HG03558 (cell line): ENCODE data around the gene HBB.

Source experiments
- ATAC-seq: cut with Tn5 transposase; IDR thresholded peaks from one replicate; pipeline ENCODE4 v1.9.1; 2021; ENCODE audit warnings: moderate number of reproducible peaks; ENCODE audit not compliant: unreplicated experiment; ENCODE audit errors: extremely low read depth

HBB gene

GRCh38 chr11:5229796-5230195 is 2.9 kb upstream of the HBB start:
- no peak for ATAC-seq

DNA sequence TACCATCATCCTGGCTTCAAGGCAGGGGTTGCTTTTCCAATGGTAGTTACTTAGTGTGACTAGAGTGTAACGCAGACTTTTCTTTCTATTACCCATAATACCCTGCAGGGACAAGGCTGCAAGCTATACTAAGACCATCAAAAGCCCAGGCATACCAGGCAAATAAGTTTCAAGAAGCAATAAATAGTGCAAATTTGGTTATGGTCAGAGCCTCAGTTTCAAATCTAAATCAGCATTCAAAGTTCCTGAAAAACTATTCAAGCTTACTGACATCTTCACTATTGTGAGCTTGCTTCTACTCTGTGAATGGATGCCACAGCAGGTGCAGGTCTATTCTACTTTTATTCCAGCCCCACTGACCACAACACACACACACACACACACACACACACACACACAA is 2.5 kb upstream of the HBB start:
- no peak for ATAC-seq

GRCh38 chr11:5228124-5228523 is 1.3 kb upstream of the HBB start:
- no peak for ATAC-seq

DNA sequence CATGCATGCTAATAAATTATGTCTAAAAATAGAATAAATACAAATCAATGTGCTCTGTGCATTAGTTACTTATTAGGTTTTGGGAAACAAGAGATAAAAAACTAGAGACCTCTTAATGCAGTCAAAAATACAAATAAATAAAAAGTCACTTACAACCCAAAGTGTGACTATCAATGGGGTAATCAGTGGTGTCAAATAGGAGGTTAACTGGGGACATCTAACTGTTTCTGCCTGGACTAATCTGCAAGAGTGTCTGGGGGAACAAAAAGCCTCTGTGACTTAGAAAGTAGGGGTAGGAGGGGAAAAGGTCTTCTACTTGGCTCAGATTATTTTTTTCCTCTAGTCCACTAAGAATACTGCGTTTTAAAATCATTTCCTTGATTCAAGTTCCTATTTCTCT is 810 bp upstream of the HBB start:
- no peak for ATAC-seq

DNA sequence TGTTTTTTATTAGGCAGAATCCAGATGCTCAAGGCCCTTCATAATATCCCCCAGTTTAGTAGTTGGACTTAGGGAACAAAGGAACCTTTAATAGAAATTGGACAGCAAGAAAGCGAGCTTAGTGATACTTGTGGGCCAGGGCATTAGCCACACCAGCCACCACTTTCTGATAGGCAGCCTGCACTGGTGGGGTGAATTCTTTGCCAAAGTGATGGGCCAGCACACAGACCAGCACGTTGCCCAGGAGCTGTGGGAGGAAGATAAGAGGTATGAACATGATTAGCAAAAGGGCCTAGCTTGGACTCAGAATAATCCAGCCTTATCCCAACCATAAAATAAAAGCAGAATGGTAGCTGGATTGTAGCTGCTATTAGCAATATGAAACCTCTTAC is 1.4 kb downstream of the HBB start:
- ATAC-seq: no peak

DNA sequence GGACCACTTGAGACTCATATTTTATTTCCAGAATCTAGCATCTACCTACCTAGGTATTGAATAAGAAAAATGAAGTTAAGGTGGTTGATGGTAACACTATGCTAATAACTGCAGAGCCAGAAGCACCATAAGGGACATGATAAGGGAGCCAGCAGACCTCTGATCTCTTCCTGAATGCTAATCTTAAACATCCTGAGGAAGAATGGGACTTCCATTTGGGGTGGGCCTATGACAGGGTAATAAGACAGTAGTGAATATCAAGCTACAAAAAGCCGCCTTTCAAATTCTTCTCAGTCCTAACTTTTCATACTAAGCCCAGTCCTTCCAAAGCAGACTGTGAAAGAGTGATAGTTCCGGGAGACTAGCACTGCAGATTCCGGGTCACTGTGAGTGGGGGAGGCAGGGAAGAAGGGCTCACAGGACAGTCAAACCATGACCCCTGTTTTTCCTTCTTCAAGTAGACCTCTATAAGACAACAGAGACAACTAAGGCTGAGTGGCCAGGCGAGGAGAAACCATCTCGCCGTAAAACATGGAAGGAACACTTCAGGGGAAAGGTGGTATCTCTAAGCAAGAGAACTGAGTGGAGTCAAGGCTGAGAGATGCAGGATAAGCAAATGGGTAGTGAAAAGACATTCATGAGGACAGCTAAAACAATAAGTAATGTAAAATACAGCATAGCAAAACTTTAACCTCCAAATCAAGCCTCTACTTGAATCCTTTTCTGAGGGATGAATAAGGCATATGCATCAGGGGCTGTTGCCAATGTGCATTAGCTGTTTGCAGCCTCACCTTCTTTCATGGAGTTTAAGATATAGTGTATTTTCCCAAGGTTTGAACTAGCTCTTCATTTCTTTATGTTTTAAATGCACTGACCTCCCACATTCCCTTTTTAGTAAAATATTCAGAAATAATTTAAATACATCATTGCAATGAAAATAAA is 2.1 kb downstream of the HBB start:
- no peak for ATAC-seq

GRCh38 chr11:5223686-5224085 is 3.2 kb downstream of the HBB start:
- ATAC-seq: no peak

- no peak for ATAC-seq
These were observed 3.7 kb downstream of the HBB start for GRCh38 chr11:5223146-5223545.

GRCh38 chr11:5210376-5210885 is 16.4 kb downstream of the HBB start:
- ATAC-seq: no peak

DNA sequence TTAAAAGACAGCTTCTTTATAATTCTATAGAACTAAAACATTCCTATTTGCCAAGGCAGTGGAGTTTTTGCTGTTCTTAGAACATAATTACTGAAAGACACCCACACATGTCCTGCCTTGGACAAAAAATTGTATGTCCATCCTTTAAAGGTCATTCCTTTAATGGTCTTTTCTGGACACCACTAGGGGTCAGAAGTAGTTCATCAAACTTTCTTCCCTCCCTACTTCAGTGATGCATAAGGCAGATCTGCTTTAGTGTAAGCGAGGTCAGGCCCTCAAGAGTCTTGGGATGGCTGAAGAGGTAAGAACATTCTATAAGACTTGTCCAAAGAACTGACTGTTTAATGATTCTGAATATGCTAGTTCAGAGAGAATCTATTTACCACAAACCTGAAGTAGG is 22.1 kb downstream of the HBB start:
- no peak for ATAC-seq

DNA sequence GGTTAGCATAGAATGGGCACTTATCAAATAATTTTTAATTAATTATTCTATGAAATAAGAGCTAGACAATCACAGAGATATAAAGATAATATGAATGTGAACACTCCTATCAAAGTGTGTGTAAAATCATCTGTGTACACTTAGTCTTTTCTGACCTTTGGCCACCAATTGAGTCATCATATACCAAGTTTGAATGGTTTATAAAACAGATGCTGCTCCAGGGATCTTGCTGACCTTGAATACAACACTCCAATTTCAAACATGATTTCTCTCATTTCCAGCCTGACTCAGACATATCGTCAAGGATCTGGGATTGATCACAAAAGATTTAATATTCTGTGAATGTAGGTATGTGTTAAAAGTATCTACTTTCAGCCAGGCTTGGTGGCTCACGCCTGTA is 23.5 kb downstream of the HBB start:
- ATAC-seq: no peak

GRCh38 chr11:5200582-5200981 is 26.3 kb downstream of the HBB start, which contains the start of gene OR51V1:
TSS of gene OR51V1 (minus strand) at chr11:5200682. CDS start at chr11:5200682, 0 bp downstream.
- ATAC-seq: no peak

GRCh38 chr11:5198285-5198684 is 28.6 kb downstream of the HBB start:
- no peak for ATAC-seq

- no peak for ATAC-seq
These were observed 29.3 kb downstream of the HBB start for GRCh38 chr11:5197536-5197935.

DNA sequence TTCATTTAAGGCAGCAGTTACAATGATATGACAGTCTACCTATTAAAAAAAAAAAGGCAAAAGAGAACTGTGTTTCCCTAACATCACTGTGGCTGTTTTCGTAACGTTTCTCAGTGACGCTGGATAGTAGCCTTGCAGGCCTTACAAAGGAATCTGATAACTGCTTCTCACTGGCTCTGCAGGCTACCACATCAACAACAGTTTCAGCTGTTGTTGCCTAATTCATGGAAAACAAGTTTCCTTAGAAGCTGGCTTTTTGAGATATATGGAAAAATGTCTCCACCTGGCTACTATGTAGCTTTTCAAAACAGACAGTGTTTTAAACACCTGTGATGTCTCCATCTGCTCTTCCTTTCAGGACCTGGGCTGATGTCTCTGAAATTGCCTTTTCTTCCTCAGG is 30.1 kb downstream of the HBB start:
- ATAC-seq: no peak

DNA sequence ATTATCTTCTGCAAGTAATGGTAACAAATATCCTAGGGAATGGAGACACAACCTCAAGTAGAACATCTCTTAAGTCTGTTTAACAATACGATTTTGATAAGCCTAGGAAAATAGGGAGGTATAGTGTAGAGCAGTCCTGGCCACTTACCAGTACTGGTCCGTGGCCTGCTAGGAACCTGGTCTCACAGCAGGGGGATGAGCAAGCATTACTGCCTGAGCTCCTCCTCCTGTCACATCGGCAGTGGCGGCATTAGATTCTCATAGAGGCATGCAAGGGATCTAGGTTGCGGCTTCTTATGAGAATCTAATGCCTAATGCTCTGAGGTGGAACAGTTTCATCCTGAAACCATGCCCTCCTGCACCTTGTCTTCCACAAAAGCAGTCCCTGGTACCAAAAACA is 30.8 kb downstream of the HBB start:
- no peak for ATAC-seq

DNA sequence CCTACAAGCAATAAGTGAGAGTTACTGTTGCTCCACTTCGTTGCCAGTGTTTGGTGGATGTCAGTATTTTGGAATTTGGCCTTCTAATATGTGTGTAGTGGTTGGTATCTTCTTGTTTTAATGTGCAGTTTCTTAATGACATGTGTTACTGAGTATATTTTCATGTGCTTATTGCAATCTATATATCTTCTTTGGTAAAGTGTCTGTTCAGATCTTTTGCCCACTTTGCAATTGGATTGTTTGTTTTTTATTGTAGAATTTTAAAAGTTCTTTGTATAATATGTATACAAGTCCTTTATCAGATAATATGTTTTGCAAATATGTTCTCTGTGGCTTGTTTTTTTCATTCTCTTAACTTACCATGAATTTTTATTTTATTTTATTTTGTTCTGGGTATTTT is 34.1 kb downstream of the HBB start:
- ATAC-seq: no peak

GRCh38 chr11:5188201-5188600 is 38.7 kb downstream of the HBB start:
- no peak for ATAC-seq

GRCh38 chr11:5178046-5178837 is 48.6 kb downstream of the HBB start:
- no peak for ATAC-seq
